Lower leg skin (tissue), 3 donors: ENCODE measurements around the gene CCDC183.

Experiments
- CTCF ChIP-seq, 3 donors: fragments of 450-650 bp; IDR thresholded peaks; one replicate each; pipeline ENCODE4 v1.5.1; 2016; ENCODE audit warnings: antibody characterized with exemption in 3 of 3, mild to moderate bottlenecking in 3 of 3, moderate library complexity in 2 of 3
- POLR2A ChIP-seq, 2 donors: fragments of 450-650 bp; IDR thresholded peaks; one replicate each; pipeline ENCODE4 v1.6.1; 2016 to 2017; ENCODE audit warnings: antibody characterized with exemption in 2 of 2, mild to moderate bottlenecking in 1 of 2, moderate library complexity in 1 of 2

- TF ChIP-seq CTCF (IDR thresholded peaks at IDR 0.05) (no peak), POLR2A (IDR thresholded peaks at IDR 0.05) (no peak)
Observed at GRCh38 chr9:136857166-136857565, 61.0 kb downstream of the CCDC183 start.
